ENCODE measurements around the gene PLA2G12B. TPM values are rescaled to one million over a fixed set of nuclear protein-coding genes. Genes with fewer than 3 reads are reported as not detected.
"Not testable (repeated sequence)": the region's sequence is repeated elsewhere in the genome, so short reads cannot be mapped to it uniquely, and the experiment has no call there.

The PLA2G12B gene, protein sequence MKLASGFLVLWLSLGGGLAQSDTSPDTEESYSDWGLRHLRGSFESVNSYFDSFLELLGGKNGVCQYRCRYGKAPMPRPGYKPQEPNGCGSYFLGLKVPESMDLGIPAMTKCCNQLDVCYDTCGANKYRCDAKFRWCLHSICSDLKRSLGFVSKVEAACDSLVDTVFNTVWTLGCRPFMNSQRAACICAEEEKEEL
- not detected in 2 replicates for total RNA-seq

DNA sequence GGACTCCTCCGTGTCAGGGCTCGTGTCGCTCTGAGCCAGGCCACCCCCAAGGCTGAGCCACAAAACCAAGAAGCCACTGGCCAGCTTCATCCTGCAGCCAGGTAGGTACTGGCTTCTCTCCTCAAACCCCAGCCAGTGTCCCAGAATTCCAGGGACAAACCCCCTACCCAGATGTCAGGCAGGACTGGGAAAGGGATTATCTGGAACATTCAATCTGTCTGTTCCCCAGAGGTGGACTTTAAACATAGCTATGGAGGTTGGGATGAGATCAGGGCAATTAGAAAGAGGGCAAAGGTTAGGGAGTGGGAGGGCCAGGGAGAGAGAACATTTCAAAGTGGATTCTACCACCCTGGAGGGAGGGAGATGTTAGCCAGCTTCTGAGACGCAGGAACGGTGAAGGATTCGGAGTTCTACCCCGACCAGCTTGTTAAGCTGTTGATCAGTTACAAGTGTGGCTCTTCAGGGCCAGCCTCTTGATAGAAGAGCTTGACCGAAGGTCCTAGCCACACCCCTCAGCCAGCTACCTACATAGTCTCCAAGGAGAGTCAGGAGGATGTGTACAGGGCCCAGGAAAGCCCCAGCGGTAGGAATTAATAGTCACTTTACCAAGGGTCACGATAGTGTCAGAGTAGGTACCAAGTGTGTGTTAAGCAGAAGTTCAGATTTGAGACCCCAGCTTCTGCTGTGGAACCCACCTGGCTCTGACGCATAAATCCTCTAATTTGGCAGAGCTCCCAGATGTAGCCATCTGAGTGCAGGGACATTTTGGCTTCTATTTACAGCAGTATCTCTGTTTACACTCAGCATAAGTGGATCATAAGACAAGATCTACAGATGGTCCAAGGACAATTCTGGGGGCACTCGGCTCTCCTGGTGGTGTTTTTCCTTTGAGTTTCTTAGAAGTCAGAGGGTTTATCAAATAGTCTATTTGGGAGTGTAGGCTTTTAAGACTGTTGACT is at the start of gene PLA2G12B:
Gene PLA2G12B (minus strand): TSS at position 211 of the 959 bp plus-strand sequence. CDS start 121 bp downstream, at position 90.
- no peak for DNase-seq (ENCODE audit: extremely low read depth, low read depth, low spot score)

DNA sequence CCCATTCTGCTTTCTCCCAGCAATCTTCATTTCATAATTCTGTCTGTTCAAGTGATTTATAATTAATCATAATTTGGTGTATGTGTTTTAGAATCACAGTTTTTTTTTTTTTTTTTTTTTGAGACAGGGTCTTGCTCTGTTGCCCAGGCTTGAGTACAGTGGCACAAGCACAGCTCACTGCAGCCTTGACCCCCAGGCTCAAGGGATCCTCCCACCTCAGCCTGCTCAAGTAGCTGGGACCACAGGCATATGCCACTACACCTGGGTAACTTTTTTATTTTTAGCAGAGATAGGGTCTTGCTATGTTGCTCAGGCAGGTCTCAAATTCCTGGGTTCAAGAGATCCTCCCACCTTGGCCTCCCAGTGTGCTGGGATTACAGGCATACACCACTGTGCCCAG is 49.2 kb upstream of the PLA2G12B start:
- no peak for DNase-seq (ENCODE audit: extremely low read depth, low read depth, low spot score)

DNA sequence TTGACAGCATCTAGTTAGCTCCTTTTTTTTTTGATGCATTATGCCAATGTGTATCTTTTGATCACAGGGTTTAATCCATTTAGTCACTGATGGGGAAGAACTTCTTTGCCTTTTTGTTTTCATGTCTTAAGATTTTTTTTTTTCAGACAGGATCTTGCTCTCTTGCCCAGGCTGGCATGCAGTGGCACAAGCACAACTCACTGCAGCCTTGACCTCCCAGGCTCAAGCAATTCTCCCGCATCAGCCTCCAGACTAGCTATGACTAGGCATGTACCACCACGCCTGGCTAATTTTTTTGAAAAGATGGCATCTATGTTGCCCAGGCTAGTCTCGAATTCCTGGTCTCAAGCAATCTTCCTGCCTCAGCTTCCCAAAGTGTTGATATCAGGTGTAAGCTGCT is 46.4 kb upstream of the PLA2G12B start:
- DNase-seq (ENCODE audit: extremely low read depth, low read depth, low spot score) = no peak

DNA sequence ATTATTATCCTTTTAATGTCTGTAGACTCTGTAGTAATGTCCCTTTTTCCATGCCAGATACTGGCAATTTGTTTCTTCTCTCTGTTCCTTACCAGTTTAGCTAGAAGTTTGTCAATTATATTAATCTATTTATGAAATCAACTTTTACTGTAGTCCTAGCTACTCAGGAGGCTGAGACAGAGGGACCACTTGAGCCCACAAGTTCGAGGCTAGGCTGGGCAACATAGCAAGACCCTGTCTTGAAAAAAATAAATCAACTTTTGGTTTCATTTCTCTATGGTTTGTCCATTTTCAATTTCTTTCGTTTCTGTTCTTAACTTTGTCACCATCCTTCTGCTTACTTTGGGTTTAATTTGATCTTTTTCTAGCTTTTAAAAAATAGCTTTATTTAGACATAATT is 42.5 kb upstream of the PLA2G12B start:
- no peak for DNase-seq (ENCODE audit: extremely low read depth, low read depth, low spot score)

DNA sequence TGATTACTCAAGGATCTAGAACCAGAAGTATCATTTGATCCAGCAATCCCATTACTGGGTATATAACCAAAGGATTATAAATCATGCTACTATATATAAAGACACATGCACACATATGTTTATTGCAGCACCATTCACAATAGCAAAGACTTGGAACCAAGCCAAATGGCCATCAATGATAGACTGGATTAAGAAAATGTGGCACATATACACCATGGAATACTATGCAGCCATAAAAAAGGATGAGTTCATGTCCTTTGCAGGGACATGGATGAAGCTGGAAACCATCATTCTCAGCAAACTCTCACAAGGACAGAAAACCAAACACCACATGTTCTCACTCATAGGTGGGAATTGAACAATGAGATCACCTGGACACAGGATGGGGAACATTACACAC is 40.9 kb upstream of the PLA2G12B start:
- not testable (repeated sequence) for DNase-seq (ENCODE audit: extremely low read depth, low read depth, low spot score)

DNA sequence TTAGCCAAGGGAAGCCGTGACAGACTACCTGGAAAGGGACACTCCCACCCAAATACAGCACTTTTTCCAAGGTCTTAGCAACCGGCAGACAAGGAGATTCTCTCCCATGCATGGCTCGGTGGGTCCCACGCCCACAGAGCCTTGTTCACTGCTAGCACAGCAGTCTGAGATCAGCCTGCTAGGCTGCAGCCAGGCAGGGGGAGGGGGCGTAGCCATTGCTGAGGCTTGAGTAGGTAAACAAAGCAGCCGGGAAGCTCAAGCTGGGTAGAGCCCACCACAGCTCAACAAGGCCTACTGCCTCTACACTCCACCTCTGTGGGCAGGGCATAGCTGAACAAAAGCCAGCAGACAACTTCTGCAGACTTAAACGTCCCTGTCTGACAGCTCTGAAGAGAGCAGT is 35.2 kb upstream of the PLA2G12B start:
- not testable (repeated sequence) for DNase-seq (ENCODE audit: extremely low read depth, low read depth, low spot score)

DNA sequence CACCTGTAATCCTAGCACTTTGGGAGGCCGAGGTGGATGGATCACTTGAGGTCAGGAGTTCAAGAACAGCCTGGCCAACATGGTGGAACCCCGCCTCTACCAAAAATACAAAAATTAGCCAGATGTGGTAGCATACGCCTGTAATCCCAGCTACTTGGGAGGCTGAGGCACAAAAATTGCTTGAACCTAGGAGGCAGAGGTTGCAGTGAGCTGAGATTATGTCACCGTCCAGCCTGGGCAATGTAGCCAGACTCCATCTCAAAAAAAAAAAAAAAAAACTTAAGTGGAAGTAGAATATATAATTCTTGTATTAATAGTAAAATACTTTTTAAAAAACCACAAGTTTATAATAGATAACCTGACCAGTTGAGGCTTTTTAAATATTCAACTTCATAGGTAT is 30.0 kb upstream of the PLA2G12B start:
- not testable (repeated sequence) for DNase-seq (ENCODE audit: extremely low read depth, low read depth, low spot score)

DNA sequence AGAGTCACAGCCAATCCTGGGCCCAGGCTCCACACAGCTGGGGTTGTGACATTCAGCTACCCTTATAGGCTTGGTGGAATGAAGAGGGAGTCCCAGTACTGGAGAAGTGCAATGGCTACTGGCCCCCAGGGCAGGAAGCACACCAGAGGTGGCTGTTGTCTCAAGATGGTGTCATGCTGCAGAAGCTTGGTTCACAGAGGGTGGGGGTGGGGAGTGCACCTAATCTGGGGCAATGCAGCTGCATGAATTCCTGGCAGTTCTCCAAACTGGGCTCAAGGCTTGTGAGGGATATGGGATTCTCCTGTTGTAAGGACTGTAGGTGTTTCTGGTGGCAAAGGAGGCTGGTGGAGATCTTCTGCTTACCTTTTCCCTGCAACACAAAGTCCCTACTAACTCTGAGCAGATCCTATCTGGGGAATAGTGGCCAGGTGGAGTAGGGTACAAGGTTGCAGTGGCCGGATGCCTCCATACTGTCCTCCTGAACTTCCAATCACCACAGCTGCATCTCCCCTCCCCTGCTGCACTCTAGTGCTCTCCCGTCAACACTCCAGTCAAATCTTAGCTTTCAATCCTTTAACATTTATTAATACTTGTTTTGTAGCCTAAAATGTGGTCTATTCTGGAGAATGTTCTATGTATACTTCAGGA is 27.4 kb upstream of the PLA2G12B start:
- DNase-seq (ENCODE audit: extremely low read depth, low read depth, low spot score) = no peak

DNA sequence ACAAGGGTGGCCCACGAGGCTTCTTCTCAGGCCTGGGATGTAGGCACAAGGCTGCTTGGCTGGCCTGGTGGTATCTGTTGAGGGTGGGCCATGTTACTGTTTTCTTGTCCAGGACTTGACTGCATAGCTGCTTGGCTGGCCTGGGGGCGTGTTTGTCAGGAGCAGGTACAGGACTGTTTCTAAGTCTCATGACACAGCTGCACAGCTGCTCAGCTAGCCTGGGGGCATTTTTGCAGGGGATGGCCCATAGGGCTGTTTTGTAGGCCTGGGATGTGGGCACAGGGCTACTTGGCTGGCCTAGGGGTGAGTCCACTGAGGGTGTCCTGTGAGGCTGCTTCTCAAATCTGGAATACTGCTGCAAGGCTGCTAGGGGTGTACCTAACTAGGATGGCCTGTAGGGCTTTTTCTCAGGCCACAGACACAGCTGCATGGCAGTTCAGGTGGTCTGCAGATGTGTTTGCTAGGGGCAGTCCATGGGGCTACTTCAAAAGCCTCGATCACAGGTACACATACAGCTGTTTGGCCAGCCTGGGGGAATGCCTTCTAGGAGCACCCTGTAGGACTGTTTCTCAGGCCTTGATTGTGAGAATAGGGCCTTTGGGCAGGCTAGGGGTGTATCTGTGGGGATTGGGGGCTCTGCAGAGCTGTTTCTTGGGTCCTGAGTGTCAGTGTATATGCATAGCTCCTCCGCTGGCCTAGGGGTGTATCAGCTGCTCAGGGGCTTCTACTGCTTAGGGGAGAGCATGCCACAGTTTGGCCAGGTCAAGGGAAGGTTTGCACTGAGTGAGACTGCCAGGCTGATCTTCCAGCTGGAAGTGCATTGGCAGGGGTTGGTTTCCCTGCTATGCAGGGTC is 26.6 kb upstream of the PLA2G12B start:
- DNase-seq (ENCODE audit: extremely low read depth, low read depth, low spot score) = no peak

DNA sequence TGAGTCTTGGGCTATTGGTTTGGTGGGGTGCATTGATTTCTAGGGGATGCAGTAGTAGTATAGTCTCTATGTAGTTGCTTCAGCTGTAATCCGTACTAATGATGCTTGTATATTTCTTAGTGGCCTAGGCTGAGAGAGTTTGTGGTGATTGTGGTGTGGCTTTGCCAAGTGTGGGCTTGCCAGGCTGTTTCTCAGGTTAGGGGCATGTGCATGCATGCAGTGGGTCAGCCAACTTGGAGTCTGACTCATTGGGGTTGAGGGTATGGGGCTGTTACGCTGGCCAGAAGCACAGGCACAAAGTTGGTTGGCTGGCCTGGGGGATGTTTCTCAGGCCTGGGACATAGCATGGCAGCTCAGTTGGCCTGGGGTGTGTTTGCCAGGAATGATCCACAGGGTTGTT is 25.7 kb upstream of the PLA2G12B start:
- DNase-seq (ENCODE audit: extremely low read depth, low read depth, low spot score) = no peak

DNA sequence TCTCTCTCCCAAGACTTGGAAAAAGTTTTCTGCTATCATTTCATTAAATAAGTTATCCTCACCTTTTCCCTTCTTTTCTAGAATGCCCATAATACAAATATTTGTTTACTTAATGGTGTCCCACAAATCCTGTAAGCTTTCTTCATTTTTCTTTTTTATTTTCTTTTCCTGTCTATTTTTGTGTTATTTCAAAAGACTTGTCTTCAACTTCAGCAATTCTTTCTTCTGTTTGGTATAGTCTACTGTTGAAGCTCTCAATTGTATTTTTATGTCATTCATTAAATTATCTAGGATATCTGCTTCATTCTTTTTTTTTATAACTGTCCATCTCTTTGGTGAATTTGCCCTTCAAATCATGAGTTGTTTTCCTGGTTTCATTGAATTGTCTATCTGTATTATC is 25.1 kb upstream of the PLA2G12B start:
- DNase-seq (ENCODE audit: extremely low read depth, low read depth, low spot score) = no peak

DNA sequence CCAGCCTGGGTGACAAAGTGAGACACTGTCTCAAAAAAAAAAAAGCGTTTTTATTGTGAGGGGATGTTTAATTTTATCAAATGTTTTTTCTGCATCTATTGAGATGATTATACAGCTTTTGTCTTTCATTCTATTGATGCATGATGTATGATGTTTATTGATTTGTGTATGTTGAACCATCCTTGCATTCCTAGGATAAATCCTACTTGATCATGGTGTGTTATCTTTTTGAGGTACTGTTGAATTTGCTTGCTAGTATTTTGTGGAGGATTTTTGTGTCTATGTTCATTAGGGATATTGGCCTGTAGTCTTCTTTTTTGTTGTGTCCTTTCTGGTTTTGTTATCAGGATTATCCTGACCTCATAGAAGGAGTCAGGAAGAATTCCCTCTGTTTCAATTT is 22.3 kb upstream of the PLA2G12B start:
- DNase-seq (ENCODE audit: extremely low read depth, low read depth, low spot score) = no peak

DNA sequence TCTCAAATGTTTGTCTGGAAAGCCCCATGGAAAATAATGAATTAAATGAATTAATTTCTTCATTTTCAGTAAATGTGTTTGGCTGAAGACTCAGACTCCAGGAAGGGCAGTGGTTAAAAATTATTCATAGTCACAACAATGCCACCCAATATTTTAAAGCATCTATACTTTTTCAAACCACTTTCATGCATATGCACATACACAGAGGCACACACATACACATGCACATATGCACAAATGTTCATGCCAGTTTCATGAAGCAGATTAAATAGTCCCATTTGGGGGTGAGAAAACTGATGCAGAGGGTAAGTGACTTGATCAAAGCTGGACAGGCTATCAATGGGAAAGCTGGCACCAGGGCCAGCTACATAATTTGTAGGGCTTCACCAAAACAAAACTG is 1.4 kb upstream of the PLA2G12B start:
- DNase-seq (ENCODE audit: extremely low read depth, low read depth, low spot score) = no peak

DNA sequence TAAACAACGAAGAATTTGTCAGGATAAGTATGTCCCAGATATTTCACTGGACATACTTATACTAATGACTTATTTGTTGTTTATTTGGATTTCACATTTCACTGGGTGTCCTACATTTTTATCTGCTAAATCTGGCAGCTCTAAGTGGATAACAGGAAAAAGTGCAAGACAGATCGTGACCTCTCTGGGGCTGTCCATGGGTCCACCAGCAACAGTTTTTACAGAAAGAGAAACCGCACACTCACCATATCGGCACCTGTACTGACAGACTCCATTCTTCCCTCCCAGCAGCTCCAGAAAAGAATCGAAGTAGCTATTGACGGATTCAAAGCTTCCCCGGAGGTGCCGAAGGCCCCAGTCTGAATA is 393 bp downstream of the PLA2G12B start:
- DNase-seq (ENCODE audit: extremely low read depth, low read depth, low spot score) = no peak

DNA sequence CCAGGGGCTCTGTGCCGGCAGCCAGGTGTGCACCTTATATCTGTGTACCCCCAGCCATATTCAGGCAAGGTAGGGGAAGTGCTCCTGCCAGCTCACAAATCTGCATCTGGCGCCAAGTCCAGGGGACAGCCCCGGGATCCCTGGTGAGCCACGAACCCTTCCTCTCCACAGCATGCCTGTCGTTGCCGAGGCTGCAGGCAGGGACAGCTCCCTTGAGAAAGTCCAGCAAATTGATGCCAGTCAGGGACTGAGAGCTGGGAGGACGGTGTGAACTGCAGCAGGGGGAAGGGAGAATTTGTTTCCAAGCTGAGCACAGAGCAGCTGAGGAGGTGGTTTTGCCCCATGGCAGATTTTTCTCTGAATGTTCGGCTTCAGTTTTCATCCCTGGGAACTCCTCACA is 919 bp downstream of the PLA2G12B start:
- no peak for DNase-seq (ENCODE audit: extremely low read depth, low read depth, low spot score)

DNA sequence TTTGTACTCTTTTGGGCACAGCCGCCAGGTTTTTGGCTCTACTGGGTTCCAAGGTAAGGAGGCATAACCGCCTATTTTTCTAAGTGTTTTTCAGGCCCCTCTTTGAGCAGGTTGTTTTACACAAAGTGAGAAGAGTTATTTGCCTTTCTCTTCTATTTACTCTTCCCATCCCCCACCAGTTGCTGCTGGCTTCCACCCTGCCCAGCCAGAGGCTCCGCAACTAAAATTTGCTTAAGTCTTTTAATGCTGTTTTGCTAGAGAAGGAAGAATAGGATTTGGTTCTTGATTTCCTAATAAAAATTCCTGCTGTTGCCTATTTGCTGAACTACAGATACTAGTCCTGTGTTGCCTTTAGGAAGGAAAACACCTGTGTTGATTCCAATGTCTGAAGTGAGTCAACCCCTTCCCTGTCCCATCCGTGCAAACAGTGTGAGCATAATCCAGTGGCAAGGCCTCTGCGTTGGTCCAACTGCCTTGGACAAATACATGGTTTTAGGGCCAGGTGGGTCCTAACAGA is 1.9 kb downstream of the PLA2G12B start:
- no peak for DNase-seq (ENCODE audit: extremely low read depth, low read depth, low spot score)

DNA sequence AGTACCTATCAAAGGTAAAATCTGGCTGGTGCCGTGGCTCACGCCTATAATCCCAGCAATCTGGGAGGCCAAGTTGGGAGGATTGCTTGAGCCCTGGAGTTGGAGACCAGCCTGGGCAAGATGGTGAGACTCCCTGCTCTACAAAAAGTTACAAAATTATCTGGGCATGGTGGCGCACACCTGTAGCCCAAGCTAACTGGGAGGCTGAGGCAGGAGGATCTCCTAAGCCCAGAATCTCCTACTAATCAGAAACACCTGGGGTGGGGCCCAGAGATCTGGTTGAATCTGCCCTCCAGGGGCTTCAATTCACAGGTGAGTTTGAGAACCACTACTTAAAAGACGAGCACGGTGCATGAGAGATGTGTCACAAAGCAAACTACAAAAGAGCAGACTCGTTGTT is 2.4 kb downstream of the PLA2G12B start:
- no peak for DNase-seq (ENCODE audit: extremely low read depth, low read depth, low spot score)

DNA sequence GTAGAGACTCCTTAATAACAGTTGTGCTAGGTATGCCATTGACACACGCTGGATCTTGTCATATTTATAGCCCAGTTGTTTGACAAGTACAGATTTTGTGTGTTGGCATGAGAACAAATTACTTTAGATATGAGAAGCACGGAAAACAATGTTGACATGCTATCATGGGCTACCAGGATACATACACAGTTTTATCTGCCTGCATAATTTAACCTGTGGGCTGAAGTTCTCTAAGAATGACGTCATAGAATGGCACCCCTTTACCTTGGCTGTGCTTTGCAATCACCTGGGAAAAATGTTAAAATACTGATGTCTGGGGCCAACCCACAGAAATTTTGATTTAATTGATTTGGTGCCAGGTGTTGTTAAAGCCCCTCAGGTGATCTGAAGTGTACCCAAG is 2.8 kb downstream of the PLA2G12B start:
- no peak for DNase-seq (ENCODE audit: extremely low read depth, low read depth, low spot score)

DNA sequence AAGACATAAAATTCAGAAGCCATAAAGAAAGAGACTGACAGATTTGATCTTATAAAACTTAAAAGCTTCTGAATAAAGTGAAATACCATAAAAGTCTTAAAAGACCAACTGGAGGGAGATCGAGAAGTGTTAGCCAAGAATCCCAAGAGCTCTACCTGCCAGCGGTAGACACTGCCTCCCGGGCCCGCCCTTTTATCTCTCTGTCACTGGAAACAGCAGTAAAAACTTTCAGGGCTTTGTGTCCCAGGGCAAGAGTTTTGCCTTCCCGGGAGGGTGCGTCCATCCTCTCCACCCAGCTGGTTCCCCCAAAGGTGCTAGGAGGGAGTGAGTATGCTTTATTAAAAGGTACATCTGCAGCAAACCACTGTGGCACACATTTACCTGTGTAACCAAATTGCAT is 5.8 kb downstream of the PLA2G12B start:
- no peak for DNase-seq (ENCODE audit: extremely low read depth, low read depth, low spot score)

DNA sequence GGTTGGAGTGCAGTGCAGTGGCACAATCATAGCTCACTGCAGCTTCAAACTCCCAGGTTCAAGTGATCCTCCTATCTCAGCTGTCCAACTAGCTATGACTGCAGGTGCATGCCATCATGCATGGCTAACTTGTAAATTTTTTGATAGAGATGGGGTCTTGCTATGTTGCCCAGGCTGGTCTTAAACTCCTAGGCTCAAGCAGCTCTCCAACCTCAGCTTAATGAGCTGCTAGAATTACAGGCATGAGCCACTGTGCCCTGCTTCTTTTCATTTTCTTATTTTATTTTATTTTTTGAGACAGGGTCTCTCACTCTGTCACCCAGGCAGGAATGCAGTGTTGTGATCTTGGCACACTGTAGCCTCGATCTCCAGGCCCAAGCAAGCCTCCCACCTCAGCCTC is 7.6 kb downstream of the PLA2G12B start:
- DNase-seq (ENCODE audit: extremely low read depth, low read depth, low spot score) = no peak

Measured in glomerular endothelial cell (primary cell).